Measurements from ENCODE around the gene SCAMP1.
A peak's percentile ranks its signal among the peaks of the same experiment; 100 is the strongest.
"Not testable (repeated sequence)": the region's sequence is repeated elsewhere in the genome, so short reads cannot be mapped to it uniquely, and the experiment has no call there.

Gene SCAMP1

GRCh38 chr5:78433972-78434371 is 73.6 kb downstream of the SCAMP1 start:
- DNase-seq = no peak

- DNase-seq = no peak
Observed at GRCh38 chr5:78447775-78448424, 87.5 kb downstream of the SCAMP1 start.

DNA sequence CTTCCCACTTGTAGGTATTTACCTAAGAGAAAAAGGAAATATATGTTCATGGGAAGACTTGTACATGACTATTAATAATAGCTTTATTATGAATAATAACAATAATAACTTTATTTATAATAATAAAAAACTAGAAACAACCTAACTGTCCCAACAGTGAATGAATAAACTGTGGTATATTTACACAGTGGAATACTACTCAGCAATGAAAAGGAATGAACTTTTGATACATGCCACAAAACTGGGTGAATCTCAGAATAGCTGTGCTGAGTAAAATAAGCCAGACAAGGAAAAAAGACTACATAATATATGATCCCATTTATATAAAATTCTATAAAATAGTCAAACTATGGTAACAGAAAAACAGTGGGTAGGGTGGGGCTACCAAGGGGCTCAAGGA is 88.7 kb downstream of the SCAMP1 start:
- DNase-seq = no peak

- DNase-seq = not testable (repeated sequence)
Observed at GRCh38 chr5:78457507-78457906, 97.1 kb downstream of the SCAMP1 start.

- DNase-seq = no peak
Observed at GRCh38 chr5:78458843-78459242, 98.4 kb downstream of the SCAMP1 start.

GRCh38 chr5:78467140-78467539 is 106.7 kb downstream of the SCAMP1 start:
- DNase-seq = no peak

- DNase-seq = peak; percentile 12
Observed at GRCh38 chr5:78467752-78468357, 107.4 kb downstream of the SCAMP1 start.

DNA sequence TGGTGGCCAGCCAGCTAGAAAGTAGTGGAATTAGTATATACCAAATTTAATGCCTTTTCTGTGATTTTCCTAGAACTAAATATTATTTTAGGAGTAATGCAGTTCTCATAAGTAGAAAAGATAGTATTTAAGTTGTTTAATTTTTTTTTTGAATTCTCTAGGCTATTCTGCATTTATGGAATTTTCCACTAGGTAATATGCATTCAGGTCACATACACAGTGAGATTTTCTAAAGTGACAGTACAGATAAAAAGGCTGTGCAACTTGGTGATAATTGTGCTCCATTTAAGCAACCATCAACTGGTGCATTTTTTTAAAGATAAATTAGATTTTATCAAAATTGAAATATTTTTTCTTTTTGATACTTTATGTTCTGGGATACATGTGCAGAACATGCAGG is 111.5 kb downstream of the SCAMP1 start:
- DNase-seq = no peak

GRCh38 chr5:78472469-78473106 is 112.2 kb downstream of the SCAMP1 start:
- DNase-seq = no peak

GRCh38 chr5:78473751-78474150 is 113.3 kb downstream of the SCAMP1 start:
- no peak for DNase-seq

- no peak for DNase-seq
Observed at GRCh38 chr5:78475370-78475769, 115.0 kb downstream of the SCAMP1 start.

- DNase-seq = no peak
Observed at GRCh38 chr5:78476795-78477194, 116.4 kb downstream of the SCAMP1 start.

DNA sequence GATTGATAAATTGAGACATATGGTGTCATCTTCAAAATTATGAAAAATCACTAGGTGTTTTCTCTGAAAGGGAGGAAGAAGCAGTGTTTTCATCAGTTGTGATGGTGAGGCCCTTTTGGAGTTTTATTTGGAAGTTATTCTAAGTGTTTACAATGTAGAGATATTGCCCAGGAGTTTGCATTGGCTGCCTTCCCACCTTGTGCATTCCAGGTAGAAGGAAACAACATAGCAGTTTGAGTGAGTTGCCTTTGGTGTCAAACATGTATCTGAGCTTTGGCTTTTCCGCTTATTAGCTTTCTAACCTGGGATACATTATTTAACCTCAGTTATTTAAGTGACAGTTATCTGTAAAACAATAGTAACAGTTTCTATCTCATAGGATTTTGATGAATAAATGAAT is 122.5 kb downstream of the SCAMP1 start:
- DNase-seq = no peak

DNA sequence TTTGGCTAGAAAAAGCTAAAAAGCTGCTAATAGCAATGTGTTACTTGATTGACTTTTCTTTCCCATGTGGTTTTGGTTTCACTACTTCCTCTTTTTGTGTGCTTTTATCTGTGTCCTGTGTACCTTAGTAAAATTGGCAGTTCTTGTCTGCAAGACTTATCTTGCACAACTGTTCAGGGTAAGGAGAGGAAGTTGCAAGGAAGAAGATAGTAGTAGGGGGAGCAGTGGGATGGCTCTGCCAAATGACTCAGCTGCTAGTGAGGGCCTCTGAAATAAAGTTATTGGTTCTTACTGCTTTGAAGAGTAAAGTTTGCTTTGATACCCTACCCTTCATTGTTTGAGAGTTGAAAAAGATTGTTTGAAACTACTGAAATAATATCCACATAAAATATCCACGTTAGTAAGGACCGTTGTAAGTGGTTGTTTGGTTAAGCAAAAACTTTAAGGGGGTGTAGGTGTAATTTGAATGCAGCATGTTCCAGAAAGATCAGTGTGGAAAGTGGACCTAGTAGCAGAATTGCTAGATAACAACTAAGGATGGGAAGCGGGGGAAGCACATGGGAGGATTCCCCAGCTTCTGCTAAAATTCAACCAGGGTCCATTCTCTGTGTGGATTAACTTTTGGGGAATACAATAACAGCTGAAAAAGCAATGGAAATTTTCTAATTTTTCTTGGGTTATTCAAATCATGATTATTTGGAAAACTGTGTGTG is 123.5 kb downstream of the SCAMP1 start:
- no peak for DNase-seq

- no peak for DNase-seq
Observed at GRCh38 chr5:78486218-78486617, 125.8 kb downstream of the SCAMP1 start.

DNA sequence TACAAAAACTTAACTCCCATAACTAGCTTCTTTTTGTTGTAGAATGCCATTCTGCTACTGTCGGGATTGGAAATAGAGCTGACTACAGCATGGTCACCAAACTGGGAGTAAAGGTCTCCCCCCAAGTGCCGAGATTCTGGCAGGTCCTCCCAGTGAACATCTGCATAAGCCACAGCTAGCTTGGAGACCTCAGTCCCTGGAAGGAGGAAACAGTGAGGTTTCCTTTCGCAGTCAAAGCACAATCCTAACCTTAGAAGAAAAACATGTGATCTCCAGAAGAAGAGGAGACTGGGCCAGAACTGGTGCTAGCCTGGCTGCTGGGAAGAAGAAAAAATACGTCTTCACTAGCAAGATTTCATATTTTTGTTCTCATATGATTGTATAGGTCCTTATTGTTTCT is 127.4 kb downstream of the SCAMP1 start:
- DNase-seq = no peak

DNA sequence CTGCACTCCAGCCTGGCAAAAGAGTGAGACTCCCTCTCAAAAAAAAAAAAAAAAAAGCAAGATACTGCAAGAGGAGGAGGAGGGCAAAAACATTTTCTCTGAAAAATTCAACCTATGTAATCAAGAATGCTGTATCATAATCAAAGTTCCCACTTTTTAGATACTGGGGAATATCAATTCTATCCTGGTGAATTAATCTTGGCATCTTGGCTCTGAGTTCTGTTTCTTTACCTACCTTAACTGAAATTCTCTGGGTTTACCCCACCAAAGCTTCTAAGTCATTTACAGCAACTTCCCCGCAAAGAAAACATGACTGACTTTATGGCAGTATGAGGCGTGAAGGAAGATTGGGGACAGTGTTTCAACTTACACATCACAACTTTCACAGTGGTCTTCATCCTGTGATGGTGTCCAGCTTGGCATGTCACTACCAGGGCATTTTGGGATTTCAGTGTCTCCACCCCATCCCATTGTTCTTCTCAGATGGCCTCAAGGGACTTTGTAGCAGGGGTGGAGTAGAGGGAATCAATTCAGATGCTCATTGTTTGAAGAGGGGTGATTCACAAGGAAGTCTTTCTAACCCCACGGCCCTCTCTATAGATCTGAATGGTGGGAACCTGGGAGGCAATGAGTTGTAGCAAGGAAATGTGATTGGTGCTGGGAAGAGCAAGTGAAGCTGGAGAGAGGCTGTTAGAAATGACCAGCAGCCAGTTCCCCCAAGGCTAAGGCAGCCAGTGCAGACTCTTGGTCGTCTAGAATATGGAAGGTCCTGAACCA is 130.5 kb downstream of the SCAMP1 start:
- no peak for DNase-seq

DNA sequence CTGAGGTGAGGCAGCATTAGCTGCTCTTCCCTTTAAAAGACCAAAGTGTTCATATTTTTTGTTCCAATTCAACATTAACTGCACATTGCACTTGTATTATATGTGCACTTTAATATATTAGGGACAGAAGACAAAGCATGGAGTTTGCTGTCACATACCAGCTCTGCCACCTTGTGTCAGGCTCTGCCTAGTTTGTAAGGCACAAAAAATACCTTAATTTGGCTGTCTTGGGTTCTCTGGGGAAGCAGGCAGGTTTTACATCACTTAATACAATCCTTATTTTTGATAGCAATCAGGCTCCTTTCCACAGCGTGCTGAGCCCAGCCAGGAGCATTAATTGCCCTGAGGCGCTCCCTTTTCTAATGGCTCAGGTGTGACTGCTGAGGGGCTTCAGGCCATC is 131.8 kb downstream of the SCAMP1 start:
- no peak for DNase-seq

- no peak for DNase-seq
Observed at GRCh38 chr5:78492650-78493049, 132.2 kb downstream of the SCAMP1 start.

DNA sequence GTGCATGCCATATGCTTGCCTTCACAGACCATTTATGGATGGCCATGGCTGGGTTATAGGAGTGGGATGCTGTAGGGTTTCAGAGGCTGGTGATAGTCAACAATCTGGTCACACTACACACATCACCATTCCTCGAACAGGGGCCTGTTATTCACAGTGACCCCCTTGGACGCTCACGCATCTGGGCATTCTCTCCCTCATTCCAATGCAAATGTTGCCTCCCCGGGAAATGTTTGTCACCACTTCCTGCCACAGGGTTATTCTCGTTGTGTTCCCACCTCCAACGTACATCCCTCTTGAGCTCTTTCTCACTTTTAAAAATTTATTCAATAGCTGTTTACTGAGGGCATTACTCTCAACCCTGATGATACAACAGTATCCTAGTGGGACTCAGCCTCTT is 135.4 kb downstream of the SCAMP1 start:
- no peak for DNase-seq

DNA sequence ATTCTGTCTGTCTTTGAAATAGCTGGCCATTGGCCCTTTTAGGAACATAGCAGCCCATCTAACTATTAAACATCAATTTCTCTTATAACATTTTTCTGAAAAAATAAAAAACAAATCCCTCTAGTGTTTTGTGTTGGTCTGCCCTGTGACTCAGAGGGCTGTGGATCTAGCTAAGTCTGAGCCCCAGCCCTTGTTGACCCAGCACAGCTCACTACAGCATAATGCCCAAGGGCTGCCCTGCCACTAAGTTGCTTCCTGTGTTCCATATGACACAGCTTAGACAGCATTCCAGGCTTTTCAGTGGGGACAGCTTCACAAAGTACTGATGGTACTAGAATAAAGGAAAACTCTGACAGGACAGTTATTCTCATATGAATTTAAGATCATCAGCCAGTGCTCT is 136.0 kb downstream of the SCAMP1 start:
- DNase-seq = no peak

- DNase-seq = no peak
Observed at GRCh38 chr5:78497573-78498533, 137.4 kb downstream of the SCAMP1 start.
